Progenitor cell of endocrine pancreas (in vitro differentiated cells): Measurements from ENCODE around the gene EXD2. TPM values are rescaled to one million over a fixed set of nuclear protein-coding genes. Genes with fewer than 3 reads are reported as not detected.
"Not testable (repeated sequence)": the region's sequence is repeated elsewhere in the genome, so short reads cannot be mapped to it uniquely, and the experiment has no call there.

ENCODE experiments used
- DNase-seq: peaks from one replicate; pipeline ENCODE4 v3.0.0; 2021; ENCODE audit warnings: low spot score; ENCODE audit not compliant: unreplicated experiment
- H3K27ac Mint-ChIP-seq: 2 replicates; pipeline ENCODE4 v1.8.0; 2021; ENCODE audit warnings: mild to moderate bottlenecking, moderate library complexity, mixed read lengths
- H3K27me3 Mint-ChIP-seq: 2 replicates; pipeline ENCODE4 v1.8.0; 2021; ENCODE audit warnings: mixed read lengths
- H3K36me3 Mint-ChIP-seq: 2 replicates; pipeline ENCODE4 v1.8.0; 2022; ENCODE audit warnings: mixed read lengths; ENCODE audit not compliant: insufficient read depth
- H3K4me1 Mint-ChIP-seq: 2 replicates; pipeline ENCODE4 v1.8.0; 2021; ENCODE audit warnings: low read depth, mixed read lengths
- H3K4me3 Mint-ChIP-seq: 2 replicates; pipeline ENCODE4 v1.8.0; 2021; ENCODE audit warnings: low read depth, mild to moderate bottlenecking, moderate library complexity, mixed read lengths
- H3K9me3 Mint-ChIP-seq: 2 replicates; pipeline ENCODE4 v1.8.0; 2021; ENCODE audit warnings: low read depth, mixed read lengths
- CTCF ChIP-seq: fragments of 200-600 bp; sonication (generic); IDR thresholded peaks from one replicate; pipeline ENCODE4 v1.5.0; 2021; ENCODE audit warnings: antibody characterized with exemption, mild to moderate bottlenecking; ENCODE audit not compliant: unreplicated experiment
- total RNA-seq: library from RNA; stranded (reverse); gene quantifications from 2 replicates; pipeline ENCODE4 v1.2.1, GENCODE V29; 2021

The EXD2 gene
- total RNA-seq, 1 donor from 2014 or later: 44.2 TPM

GRCh38 chr14:69287098-69288010 lies 96.1 kb downstream of the EXD2 start:
- no peak overlapping the region for H3K27ac Mint-ChIP-seq

GRCh38 chr14:69288011-69288771 lies 96.9 kb downstream of the EXD2 start:
- H3K27ac Mint-ChIP-seq: no peak overlapping the region
- H3K4me3 Mint-ChIP-seq: no peak overlapping the region
- no peaks in the 10 kb centered on the region for H3K36me3 Mint-ChIP-seq
- H3K27me3 Mint-ChIP-seq: no peaks in the 10 kb centered on the region
- no peak for DNase-seq
- no peaks in the 10 kb centered on the region for H3K9me3 Mint-ChIP-seq
- peaks cover 6% of the 10 kb centered on the region for H3K4me1 Mint-ChIP-seq
- TF ChIP-seq CTCF: peak; percentile 37

More at GRCh38 chr14:69287098-69288010, 96.1 kb downstream of the EXD2 start:
- Mint-ChIP-seq H3K36me3 (no peaks in the 10 kb centered on the region), H3K27me3 (no peaks in the 10 kb centered on the region), H3K4me3 (no peak overlapping the region), H3K4me1 (peaks cover 6% of the 10 kb centered on the region), H3K9me3 (no peaks in the 10 kb centered on the region)
- DNase-seq: no peak
- TF ChIP-seq CTCF: peak; percentile 36

DNA sequence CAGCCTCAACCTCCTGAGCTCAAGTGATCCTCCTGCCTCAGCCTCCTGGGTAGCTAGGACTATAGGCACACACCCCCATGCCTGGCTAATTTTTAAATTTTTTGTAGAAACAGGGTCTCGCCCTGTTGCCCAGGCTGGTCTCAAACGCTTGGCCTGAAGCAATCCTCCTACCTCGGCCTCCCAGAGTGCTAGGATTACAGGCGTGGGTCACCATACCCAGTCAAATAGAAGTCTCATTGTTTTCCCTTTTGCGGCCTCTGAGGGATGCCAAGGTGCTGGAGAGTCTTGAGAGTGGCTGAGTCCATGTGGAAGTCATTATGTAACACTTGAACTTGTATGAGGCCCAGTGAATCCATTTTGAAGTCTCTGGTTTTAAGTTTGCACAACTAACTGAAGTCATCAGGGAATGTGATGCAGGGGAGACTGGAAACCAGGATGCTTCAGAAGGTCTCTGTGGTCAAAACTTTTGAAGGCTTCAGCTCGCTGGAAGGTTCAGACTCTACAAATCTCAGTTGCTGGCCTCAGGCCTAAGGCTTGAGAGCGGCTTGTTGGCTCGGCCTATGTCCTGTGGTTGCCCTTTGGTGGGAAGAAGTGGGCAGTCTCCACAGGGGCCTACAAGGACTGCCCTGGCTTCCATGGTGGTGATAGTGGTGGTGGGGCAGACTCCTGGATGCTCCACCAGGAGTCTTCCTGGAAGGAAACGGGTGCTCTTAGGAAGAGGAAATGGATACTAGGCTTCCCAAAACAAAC lies 97.8 kb downstream of the EXD2 start:
- Mint-ChIP-seq H3K4me1 (peaks cover 6% of the 10 kb centered on the region), H3K36me3 (no peaks in the 10 kb centered on the region), H3K9me3 (no peaks in the 10 kb centered on the region), H3K4me3 (no peak overlapping the region), H3K27me3 (no peaks in the 10 kb centered on the region), H3K27ac (no peak overlapping the region)
- TF ChIP-seq CTCF: no peak
- no peak for DNase-seq

- Mint-ChIP-seq H3K4me3 (no peak overlapping the region), H3K4me1 (peaks cover 6% of the 10 kb centered on the region), H3K9me3 (no peaks in the 10 kb centered on the region), H3K27ac (no peak overlapping the region), H3K27me3 (no peaks in the 10 kb centered on the region), H3K36me3 (no peaks in the 10 kb centered on the region)
- no peak for DNase-seq
- no peak for TF ChIP-seq CTCF
These were observed 98.7 kb downstream of the EXD2 start for GRCh38 chr14:69289811-69290520.

GRCh38 chr14:69290881-69291280 lies 99.6 kb downstream of the EXD2 start:
- not testable (repeated sequence) for H3K9me3 Mint-ChIP-seq, H3K27me3 Mint-ChIP-seq, H3K4me1 Mint-ChIP-seq, DNase-seq, H3K4me3 Mint-ChIP-seq, H3K27ac Mint-ChIP-seq, H3K36me3 Mint-ChIP-seq
